ENCODE measurements around the gene OXNAD1. TPM values are rescaled to one million over a fixed set of nuclear protein-coding genes. Genes with fewer than 3 reads are reported as not detected.

Gene OXNAD1
- total and polyA plus RNA-seq, 2 of the 13 experiments (the other 11 are each of a cell fraction or from before 2014, with no cell fraction given): 9.9 to 18.8 TPM

GRCh38 chr3:16331319-16331883 lies 66.4 kb downstream of the OXNAD1 start (continued):
- TF ChIP-seq SKIL (CRISPR knock-in tag; IDR thresholded peaks at IDR 0.05; ENCODE audit: borderline replicate concordance): no peak
- peak; percentile 34; the same call in 1 of the 2 replicates for TF ChIP-seq MLX (CRISPR knock-in tag; IDR thresholded peaks at IDR 0.05)
- no peak for TF ChIP-seq UBTF (CRISPR knock-in tag; IDR thresholded peaks at IDR 0.05)
- peak; percentile 93 for TF ChIP-seq THRA (CRISPR knock-in tag; IDR thresholded peaks at IDR 0.05; ENCODE audit: borderline replicate concordance)
- TF ChIP-seq NFE2L1 (CRISPR knock-in tag; IDR thresholded peaks at IDR 0.05; ENCODE audit: borderline replicate concordance): no peak
- TF ChIP-seq AHDC1 (CRISPR knock-in tag; IDR thresholded peaks at IDR 0.05; ENCODE audit: borderline replicate concordance): peak; percentile 68; the same call in 1 of the 2 replicates
- TF ChIP-seq KAT8 (CRISPR knock-in tag; IDR thresholded peaks at IDR 0.05): peak; percentile 26; the same call in 1 of the 2 replicates
- TF ChIP-seq TGIF2 (CRISPR knock-in tag; IDR thresholded peaks at IDR 0.05): no peak
- TF ChIP-seq ZNF280D (CRISPR knock-in tag; IDR thresholded peaks at IDR 0.05): peak; percentile 99
- TF ChIP-seq BCL6 (CRISPR knock-in tag; IDR thresholded peaks at IDR 0.05): peak; percentile 48

Data from HepG2 (cell line).